Measurements from ENCODE around the gene ZNF500. TPM values are rescaled to one million over a fixed set of nuclear protein-coding genes. Genes with fewer than 3 reads are reported as not detected.

Gene ZNF500
- total and polyA plus RNA-seq, 4 donors: 5.8 to 21.7 (median 14.5) TPM

DNA sequence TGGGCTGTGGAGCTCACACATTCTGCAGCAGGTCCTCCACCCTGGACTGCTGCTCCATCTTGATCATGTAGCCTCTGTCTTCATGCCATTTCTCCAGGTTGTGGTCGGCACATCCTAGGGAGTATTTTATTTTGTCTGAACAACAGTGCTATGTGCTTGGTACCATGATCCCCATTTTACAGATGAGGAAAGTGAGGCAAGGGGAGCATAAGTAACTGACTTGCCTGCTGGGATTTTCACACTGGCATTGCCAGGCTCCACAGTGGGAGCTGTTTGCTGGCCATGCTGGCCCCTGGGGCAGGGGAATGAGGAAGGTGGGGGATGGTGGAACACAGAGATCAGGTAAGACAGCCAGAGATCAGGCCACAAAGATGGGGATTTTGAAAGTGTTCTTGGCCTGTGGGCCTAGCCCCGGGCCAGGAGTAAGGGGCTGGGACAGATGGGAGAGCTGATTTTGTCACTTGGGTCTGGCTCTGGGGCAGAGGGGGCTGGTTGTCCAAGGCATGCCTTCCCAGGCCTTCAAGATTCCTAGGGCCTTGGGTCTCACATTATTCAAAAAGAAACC is 9.3 kb upstream of the ZNF500 start:
- Histone ChIP-seq H3K27me3 (ENCODE audit: control insufficient read depth, insufficient read depth, low read length) (no peaks in the 10 kb centered on the region), H3K9me3 (ENCODE audit: control insufficient read depth, insufficient read depth, low read length) (no peaks in the 10 kb centered on the region), H3K36me3 (ENCODE audit: control insufficient read depth, insufficient read depth, low read length) (no peaks in the 10 kb centered on the region), H3K27ac (ENCODE audit: low read depth, low read length) (no peak overlapping the region), H3K4me1 (ENCODE audit: control insufficient read depth, insufficient read depth, low read length) (no peaks in the 10 kb centered on the region), H3K4me3 (ENCODE audit: low read depth, low read length) (no peak overlapping the region)
- 94% methylated on average over 2 of the region's 2 CpGs for WGBS (ENCODE audit: insufficient coverage)
- DNase-seq (ENCODE audit: low read depth in 4 of 6, low spot score in 6 of 6): no peak

DNA sequence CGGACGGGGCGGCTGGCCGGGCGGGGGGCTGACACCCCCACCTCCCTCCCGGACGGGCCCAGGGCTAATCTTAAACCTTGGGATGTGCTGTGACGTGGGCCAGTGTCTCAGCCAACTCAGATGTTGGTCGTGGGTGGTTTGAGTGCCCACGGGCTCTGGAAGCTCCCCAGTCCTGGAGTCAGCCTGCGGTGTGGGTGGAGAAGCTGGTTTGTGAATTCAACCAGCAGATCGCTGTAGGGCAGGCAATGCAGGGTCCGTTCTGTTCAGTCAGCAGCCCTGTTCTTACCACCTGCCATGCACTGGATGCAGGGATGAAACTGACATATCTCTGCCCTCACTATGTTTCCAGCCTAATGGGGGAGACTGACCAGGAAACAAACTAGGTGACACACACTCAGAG is 8.0 kb upstream of the ZNF500 start:
- Histone ChIP-seq H3K9me3 (ENCODE audit: control insufficient read depth, insufficient read depth, low read length) (no peaks in the 10 kb centered on the region), H3K36me3 (ENCODE audit: control insufficient read depth, insufficient read depth, low read length) (no peaks in the 10 kb centered on the region), H3K27ac (ENCODE audit: low read depth, low read length) (no peak overlapping the region), H3K4me1 (ENCODE audit: control insufficient read depth, insufficient read depth, low read length) (no peaks in the 10 kb centered on the region), H3K27me3 (ENCODE audit: control insufficient read depth, insufficient read depth, low read length) (no peaks in the 10 kb centered on the region), H3K4me3 (ENCODE audit: low read depth, low read length) (no peak overlapping the region)
- 85% methylated on average over 8 of the region's 13 CpGs for WGBS (ENCODE audit: insufficient coverage)
- DNase-seq (ENCODE audit: low read depth in 4 of 6, low spot score in 6 of 6): no peak

DNA sequence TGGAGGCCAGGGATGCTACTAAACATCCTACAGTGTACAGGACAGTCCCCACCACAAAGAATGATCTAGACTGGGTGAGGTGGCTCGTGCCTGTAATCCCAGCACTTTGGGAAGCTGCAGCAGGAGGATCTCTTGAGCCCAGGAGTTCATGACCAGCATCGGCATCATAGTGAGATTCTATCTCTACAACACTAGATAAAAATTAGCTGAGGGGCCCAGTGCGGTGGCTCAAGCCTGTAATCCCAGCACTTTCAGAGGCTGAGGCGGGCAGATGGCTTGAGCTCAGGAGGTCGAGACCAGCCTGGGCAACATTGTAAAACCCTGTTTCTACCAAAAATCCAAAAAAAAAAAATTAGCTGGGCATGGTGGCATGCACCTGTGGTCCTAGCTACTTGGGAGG is 5.4 kb upstream of the ZNF500 start:
- no peak for DNase-seq (ENCODE audit: low read depth in 4 of 6, low spot score in 6 of 6)
- peaks cover 18% of the 10 kb centered on the region for H3K4me1 ChIP-seq (ENCODE audit: control insufficient read depth, insufficient read depth, low read length)
- 93% methylated on average over 3 of the region's 5 CpGs for WGBS (ENCODE audit: insufficient coverage)

DNA sequence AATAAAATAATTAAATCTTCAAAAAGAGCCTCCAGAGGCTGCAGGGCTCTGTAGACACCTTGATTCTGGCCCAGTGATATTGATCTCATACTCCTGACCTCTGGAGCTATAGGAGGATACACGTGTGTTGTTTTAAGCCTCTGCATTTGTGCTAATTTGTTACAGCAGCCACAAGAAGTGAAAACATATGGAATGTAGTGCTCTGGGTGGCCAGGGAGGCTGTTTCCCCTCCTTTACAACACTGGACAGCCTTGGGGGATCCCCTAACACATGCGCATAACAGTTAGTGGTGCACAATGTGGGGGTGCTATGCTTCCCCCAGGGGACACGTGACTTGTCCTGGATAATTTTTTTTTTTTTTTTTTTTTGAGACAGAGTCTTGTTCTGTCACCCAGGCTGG is 4.7 kb upstream of the ZNF500 start:
- DNase-seq (ENCODE audit: low read depth in 4 of 6, low spot score in 6 of 6): no peak
- WGBS (ENCODE audit: insufficient coverage): 67% methylated on average over 1 of the region's 3 CpGs
- Histone ChIP-seq H3K36me3 (ENCODE audit: control insufficient read depth, insufficient read depth, low read length) (no peaks in the 10 kb centered on the region), H3K4me1 (ENCODE audit: control insufficient read depth, insufficient read depth, low read length) (peaks cover 21% of the 10 kb centered on the region), H3K27ac (ENCODE audit: low read depth, low read length) (no peak overlapping the region), H3K27me3 (ENCODE audit: control insufficient read depth, insufficient read depth, low read length) (no peaks in the 10 kb centered on the region), H3K9me3 (ENCODE audit: control insufficient read depth, insufficient read depth, low read length) (no peaks in the 10 kb centered on the region), H3K4me3 (ENCODE audit: low read depth, low read length) (no peak overlapping the region)

More for the DNA sequence above, 5.4 kb upstream of the ZNF500 start:
- Histone ChIP-seq H3K36me3 (ENCODE audit: control insufficient read depth, insufficient read depth, low read length) (no peaks in the 10 kb centered on the region), H3K4me3 (ENCODE audit: low read depth, low read length) (no peak overlapping the region), H3K27me3 (ENCODE audit: control insufficient read depth, insufficient read depth, low read length) (no peaks in the 10 kb centered on the region), H3K27ac (ENCODE audit: low read depth, low read length) (no peak overlapping the region), H3K9me3 (ENCODE audit: control insufficient read depth, insufficient read depth, low read length) (no peaks in the 10 kb centered on the region)

DNA sequence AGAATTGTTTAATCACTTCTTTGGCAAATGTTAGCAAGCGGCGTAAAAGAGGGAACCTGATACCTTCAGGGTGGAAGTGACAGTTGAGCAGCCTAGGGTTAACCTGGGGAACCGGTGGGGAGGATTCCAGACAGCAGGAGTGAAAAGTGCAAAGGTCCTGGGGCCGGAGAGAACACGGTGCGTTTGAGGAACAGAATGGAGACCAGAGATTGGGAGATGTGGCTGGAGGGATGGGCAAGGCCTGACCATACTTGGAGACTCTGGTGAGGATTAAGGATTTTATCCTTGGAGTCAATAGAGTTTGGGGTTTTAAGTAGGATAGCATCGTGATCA is 2.3 kb upstream of the ZNF500 start:
- 70% methylated on average over 7 of the region's 7 CpGs for WGBS (ENCODE audit: insufficient coverage)
- Histone ChIP-seq H3K9me3 (ENCODE audit: control insufficient read depth, insufficient read depth, low read length) (no peaks in the 10 kb centered on the region), H3K27ac (ENCODE audit: low read depth, low read length) (no peak overlapping the region), H3K36me3 (ENCODE audit: control insufficient read depth, insufficient read depth, low read length) (peaks cover 15% of the 10 kb centered on the region), H3K4me3 (ENCODE audit: low read depth, low read length) (no peak overlapping the region), H3K4me1 (ENCODE audit: control insufficient read depth, insufficient read depth, low read length) (peaks cover 36% of the 10 kb centered on the region), H3K27me3 (ENCODE audit: control insufficient read depth, insufficient read depth, low read length) (no peaks in the 10 kb centered on the region)
- DNase-seq (ENCODE audit: low read depth in 4 of 6, low spot score in 6 of 6): no peak

DNA sequence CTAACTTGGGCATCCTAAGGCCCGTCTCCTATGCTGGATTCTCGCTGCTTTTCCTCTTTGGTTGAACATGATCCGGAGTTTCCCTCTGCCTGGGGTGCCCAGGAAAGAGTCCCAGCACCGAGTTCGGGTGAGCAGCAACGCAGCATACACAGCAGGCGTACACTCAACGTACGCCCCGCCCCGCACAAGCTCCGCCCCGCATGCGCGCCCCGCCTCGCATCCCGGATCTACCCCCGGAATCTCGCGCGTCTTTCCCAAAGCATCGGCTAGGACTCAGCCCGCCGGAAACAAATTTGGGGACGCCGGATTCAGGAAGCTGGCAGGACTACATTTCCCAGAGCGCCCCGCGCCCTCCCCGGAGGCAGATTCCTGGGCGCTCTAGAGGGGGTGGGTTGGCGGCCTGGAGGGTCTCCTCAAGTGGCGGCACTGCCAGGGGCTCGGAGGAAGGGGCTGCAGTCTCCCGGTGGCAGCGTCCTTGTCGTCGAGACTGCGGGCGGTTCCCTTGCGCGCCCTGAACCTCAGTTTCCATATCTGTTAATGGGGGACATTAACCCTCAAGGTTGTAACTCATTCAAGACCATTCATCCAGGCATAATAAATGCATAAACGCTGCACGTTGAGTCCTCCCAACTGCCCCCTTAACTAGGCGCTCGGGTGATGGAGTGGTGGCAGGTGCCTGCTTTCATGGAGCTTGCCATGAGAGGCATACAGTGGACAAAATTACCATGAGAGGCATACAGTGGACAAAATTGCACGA is 1.8 kb upstream of the ZNF500 start:
- WGBS (ENCODE audit: insufficient coverage): 2% methylated on average over 36 of the region's 48 CpGs
- DNase-seq (ENCODE audit: low read depth in 4 of 6, low spot score in 6 of 6): peak; percentile 83 to 99 (median 94)
- Histone ChIP-seq H3K9me3 (ENCODE audit: control insufficient read depth, insufficient read depth, low read length) (no peaks in the 10 kb centered on the region), H3K36me3 (ENCODE audit: control insufficient read depth, insufficient read depth, low read length) (peaks cover 20% of the 10 kb centered on the region), H3K27ac (ENCODE audit: low read depth, low read length) (peak overlapping the region; percentile 87), H3K4me1 (ENCODE audit: control insufficient read depth, insufficient read depth, low read length) (peaks cover 36% of the 10 kb centered on the region), H3K27me3 (ENCODE audit: control insufficient read depth, insufficient read depth, low read length) (no peaks in the 10 kb centered on the region), H3K4me3 (ENCODE audit: low read depth, low read length) (peak overlapping the region; percentile 72)

DNA sequence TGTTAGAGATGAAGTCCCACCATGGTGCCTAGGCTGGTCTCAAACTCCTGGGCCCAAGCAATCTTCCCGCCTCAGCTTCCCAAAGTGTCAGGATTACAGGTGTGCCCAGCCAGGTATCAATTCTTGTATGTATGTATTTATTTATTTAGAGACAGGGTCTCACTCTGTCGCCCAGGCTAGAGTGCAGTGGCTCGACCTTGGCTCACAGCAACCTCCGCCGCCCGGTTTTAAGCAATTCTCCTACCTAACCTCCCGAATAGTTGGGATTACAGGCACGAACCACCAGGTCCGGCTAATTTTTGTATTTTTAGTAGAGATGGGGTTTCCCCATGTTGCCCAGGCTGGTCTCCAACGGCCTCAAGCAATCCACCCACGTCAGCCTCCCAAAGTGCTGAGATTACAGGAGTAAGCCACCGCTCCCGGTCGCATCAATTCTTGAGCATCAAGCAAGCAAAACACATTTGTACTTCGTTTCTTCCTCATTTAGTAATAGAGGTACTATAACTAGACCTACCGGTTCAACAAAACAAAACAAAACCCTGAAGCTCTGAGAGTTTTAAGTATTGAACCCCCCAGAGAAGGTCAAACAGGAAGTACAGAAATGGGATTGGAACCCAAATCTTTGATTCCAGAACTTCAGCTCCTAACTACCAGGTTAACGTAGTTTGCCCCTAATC is 1.0 kb upstream of the ZNF500 start:
- 49% methylated on average over 3 of the region's 17 CpGs for WGBS (ENCODE audit: insufficient coverage)
- Histone ChIP-seq H3K9me3 (ENCODE audit: control insufficient read depth, insufficient read depth, low read length) (no peaks in the 10 kb centered on the region), H3K27me3 (ENCODE audit: control insufficient read depth, insufficient read depth, low read length) (no peaks in the 10 kb centered on the region), H3K4me3 (ENCODE audit: low read depth, low read length) (peak overlapping the region; percentile 72), H3K36me3 (ENCODE audit: control insufficient read depth, insufficient read depth, low read length) (peaks cover 27% of the 10 kb centered on the region), H3K4me1 (ENCODE audit: control insufficient read depth, insufficient read depth, low read length) (peaks cover 36% of the 10 kb centered on the region), H3K27ac (ENCODE audit: low read depth, low read length) (peak overlapping the region; percentile 87)
- peak in 1 of 6 donors; percentile 46 for DNase-seq (ENCODE audit: low read depth in 4 of 6, low spot score in 6 of 6)

DNA sequence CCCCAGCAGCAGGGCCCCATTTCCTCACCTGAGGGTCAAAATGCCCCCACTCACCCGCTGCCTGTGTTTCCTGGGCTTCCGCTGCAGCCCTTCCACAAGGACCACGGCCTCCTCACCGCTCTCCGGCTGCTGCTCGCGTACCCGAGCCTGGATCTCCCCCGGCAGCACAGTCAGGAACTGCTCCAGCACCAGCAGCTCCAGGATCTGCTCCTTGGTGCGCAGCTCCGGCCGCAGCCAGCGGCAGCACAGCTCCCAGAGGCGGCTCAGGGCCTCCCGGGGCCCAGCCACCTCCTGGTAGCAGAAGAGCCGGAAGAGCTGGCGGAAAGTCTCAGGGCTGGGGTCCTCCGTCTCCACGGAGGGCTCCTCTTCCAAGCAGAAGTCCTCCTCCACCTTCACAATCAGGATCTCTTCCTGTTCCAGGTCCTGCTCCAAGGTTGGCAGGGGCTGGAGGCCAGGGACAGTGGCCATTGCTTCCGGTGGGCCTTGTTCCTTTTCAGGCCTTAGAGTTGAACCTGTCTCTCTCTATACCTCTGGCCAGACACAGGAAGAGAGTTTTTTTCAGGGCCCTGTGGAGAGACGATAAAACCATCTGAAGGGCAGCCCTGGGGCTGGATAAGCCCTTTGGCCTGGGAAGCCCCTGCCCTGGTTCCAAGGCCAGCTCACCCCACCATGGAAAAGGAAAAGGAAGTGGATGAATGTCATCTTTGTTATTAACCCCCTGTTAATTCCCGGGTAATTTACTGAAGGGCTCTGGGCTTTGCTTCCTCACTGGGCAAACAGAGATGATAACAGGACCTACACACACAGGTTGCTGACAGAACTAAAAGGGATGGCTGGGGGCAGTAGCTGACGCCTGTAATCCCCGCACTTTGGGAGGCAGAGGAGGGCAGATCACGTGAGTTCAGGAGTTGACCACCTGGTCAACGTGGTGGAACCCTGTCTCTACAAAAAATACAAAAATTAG is 1.2 kb downstream of the ZNF500 start:
- H3K4me1 ChIP-seq (ENCODE audit: control insufficient read depth, insufficient read depth, low read length): peaks cover 36% of the 10 kb centered on the region
- peaks cover 48% of the 10 kb centered on the region for H3K36me3 ChIP-seq (ENCODE audit: control insufficient read depth, insufficient read depth, low read length)
- whole genome bisulfite sequencing (ENCODE audit: insufficient coverage): 84% methylated on average over 23 of the region's 26 CpGs
- no peak overlapping the region for H3K27ac ChIP-seq (ENCODE audit: low read depth, low read length)
- H3K4me3 ChIP-seq (ENCODE audit: low read depth, low read length): peak overlapping the region; percentile 78
- DNase-seq (ENCODE audit: low read depth in 4 of 6, low spot score in 6 of 6): no peak
- H3K9me3 ChIP-seq (ENCODE audit: control insufficient read depth, insufficient read depth, low read length): no peaks in the 10 kb centered on the region
- H3K27me3 ChIP-seq (ENCODE audit: control insufficient read depth, insufficient read depth, low read length): no peaks in the 10 kb centered on the region

DNA sequence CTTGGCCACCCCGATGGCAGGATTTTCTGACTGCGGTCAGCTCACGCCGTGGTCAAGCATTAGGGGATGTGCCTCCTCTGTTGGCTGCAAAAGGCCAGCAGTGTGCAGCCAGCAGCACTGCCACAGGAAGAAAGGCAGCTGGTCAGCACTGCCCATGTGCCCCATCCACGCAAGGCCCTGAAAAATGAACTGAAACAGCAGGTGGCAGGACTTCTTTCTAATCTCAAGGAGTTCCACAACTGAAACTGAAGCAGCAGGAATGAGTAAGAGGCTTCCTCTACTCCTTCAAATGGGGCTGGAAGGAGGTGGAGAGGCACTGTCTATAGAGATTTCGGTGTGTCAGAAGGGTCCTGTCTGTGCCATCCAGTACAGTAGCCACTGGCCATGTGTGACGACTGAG is 3.2 kb downstream of the ZNF500 start:
- WGBS (ENCODE audit: insufficient coverage): 86% methylated on average over 7 of the region's 7 CpGs

More for the DNA sequence above, 3.2 kb downstream of the ZNF500 start:
- Histone ChIP-seq H3K27ac (ENCODE audit: low read depth, low read length) (no peak overlapping the region), H3K4me1 (ENCODE audit: control insufficient read depth, insufficient read depth, low read length) (peaks cover 30% of the 10 kb centered on the region), H3K36me3 (ENCODE audit: control insufficient read depth, insufficient read depth, low read length) (peaks cover 68% of the 10 kb centered on the region), H3K4me3 (ENCODE audit: low read depth, low read length) (no peak overlapping the region), H3K27me3 (ENCODE audit: control insufficient read depth, insufficient read depth, low read length) (no peaks in the 10 kb centered on the region), H3K9me3 (ENCODE audit: control insufficient read depth, insufficient read depth, low read length) (no peaks in the 10 kb centered on the region)
- DNase-seq (ENCODE audit: low read depth in 4 of 6, low spot score in 6 of 6): no peak

Measured in spinal cord (tissue), 10 donors.